ENCODE results near the gene TBX2.

DNA sequence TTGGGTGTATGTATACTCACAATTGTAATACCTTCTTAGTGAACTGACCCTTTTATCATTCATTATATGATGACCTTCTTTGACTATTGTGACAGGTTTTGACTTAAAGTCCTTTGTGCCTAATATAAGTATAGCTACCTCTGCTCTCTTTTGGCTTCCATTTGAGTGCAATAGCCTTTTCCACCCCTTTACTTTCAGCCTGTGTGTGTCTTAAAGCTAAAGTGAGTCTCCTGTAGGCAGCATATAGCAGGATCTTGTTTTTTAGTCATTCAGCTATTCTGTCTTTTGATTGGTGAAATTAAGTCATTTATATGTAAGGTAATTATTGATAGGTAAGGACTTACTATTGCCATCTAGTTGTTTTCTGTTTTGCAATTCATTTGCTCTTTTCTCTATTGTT is 36.6 kb downstream of the TBX2 start:
- TF ChIP-seq POLR2A (IDR thresholded peaks at IDR 0.05), result no peak
- TF ChIP-seq, protein P1, sequence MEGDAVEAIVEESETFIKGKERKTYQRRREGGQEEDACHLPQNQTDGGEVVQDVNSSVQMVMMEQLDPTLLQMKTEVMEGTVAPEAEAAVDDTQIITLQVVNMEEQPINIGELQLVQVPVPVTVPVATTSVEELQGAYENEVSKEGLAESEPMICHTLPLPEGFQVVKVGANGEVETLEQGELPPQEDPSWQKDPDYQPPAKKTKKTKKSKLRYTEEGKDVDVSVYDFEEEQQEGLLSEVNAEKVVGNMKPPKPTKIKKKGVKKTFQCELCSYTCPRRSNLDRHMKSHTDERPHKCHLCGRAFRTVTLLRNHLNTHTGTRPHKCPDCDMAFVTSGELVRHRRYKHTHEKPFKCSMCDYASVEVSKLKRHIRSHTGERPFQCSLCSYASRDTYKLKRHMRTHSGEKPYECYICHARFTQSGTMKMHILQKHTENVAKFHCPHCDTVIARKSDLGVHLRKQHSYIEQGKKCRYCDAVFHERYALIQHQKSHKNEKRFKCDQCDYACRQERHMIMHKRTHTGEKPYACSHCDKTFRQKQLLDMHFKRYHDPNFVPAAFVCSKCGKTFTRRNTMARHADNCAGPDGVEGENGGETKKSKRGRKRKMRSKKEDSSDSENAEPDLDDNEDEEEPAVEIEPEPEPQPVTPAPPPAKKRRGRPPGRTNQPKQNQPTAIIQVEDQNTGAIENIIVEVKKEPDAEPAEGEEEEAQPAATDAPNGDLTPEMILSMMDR (IDR thresholded peaks at IDR 0.05), result no peak
- TF ChIP-seq POLR2AphosphoS5 (IDR thresholded peaks at IDR 0.05), result no peak
